Right renal pelvis (tissue), 4 donors: ENCODE measurements around the gene BTN2A1. TPM values are rescaled to one million over a fixed set of nuclear protein-coding genes. Genes with fewer than 3 reads are reported as not detected.
"Not testable (repeated sequence)": the region's sequence is repeated elsewhere in the genome, so short reads cannot be mapped to it uniquely, and the experiment has no call there.

Source experiments
- DNase-seq, 4 donors: peaks; one replicate each; pipeline ENCODE4 v3.0.0-alpha.2; 2013; ENCODE audit warnings: low read depth in 4 of 4, low spot score in 3 of 4, missing footprints in 1 of 4
- polyA plus RNA-seq, 4 donors: library from polyadenylated mRNA; unstranded; fragments of 120-200 nt; gene quantifications; one replicate each; pipeline ENCODE4 v1.2.1, GENCODE V29; 2013; ENCODE audit not compliant: insufficient read length in 4 of 4

BTN2A1 gene
- polyA plus RNA-seq, result 10 to 100 TPM; 30.1 to 32.5 (median 31.4) TPM

GRCh38 chr6:26457806-26458688 lies at the start of gene BTN2A1:
Gene BTN2A1, plus strand, starts transcription at chr6:26457955. Its CDS starts 682 bp downstream, at chr6:26458637.
- DNase-seq, result peak; percentile 81 to 93 (median 90)

GRCh38 chr6:26408828-26409730 lies 48.7 kb upstream of the BTN2A1 start:
- no peak for DNase-seq

- DNase-seq, result no peak
Measured at GRCh38 chr6:26411751-26412150, 46.0 kb upstream of the BTN2A1 start.

GRCh38 chr6:26412228-26412627 lies 45.5 kb upstream of the BTN2A1 start:
- no peak for DNase-seq

- DNase-seq, result no peak
Measured at GRCh38 chr6:26412954-26413353, 44.8 kb upstream of the BTN2A1 start.

- DNase-seq, result no peak
Measured at GRCh38 chr6:26414281-26414680, 43.5 kb upstream of the BTN2A1 start.

- no peak for DNase-seq
Measured at GRCh38 chr6:26415036-26415614, 42.6 kb upstream of the BTN2A1 start.

GRCh38 chr6:26415791-26416190 lies 42.0 kb upstream of the BTN2A1 start:
- DNase-seq, result no peak

- no peak for DNase-seq
Measured at GRCh38 chr6:26416288-26416687, 41.5 kb upstream of the BTN2A1 start.

- not testable (repeated sequence) for DNase-seq
Measured at GRCh38 chr6:26418077-26418476, 39.7 kb upstream of the BTN2A1 start.

- not testable (repeated sequence) for DNase-seq
Measured at GRCh38 chr6:26418795-26419194, 39.0 kb upstream of the BTN2A1 start.

GRCh38 chr6:26420688-26421171 lies 37.0 kb upstream of the BTN2A1 start:
- peak in 3 of 4 donors; percentile 38 to 60 (median 50) for DNase-seq

- DNase-seq, result peak; percentile 78 to 91 (median 86)
Measured at GRCh38 chr6:26421259-26422144, 36.3 kb upstream of the BTN2A1 start.

- no peak for DNase-seq
Measured at GRCh38 chr6:26422329-26422728, 35.4 kb upstream of the BTN2A1 start.

- DNase-seq, result no peak
Measured at GRCh38 chr6:26426691-26427450, 30.9 kb upstream of the BTN2A1 start.

GRCh38 chr6:26427451-26427809 lies 30.3 kb upstream of the BTN2A1 start:
- DNase-seq, result no peak

GRCh38 chr6:26428206-26428605 lies 29.5 kb upstream of the BTN2A1 start:
- no peak for DNase-seq

- no peak for DNase-seq
Measured at GRCh38 chr6:26430787-26431186, 27.0 kb upstream of the BTN2A1 start.
